Adrenal gland (tissue), 12 donors: ENCODE data around the gene CLDN24. TPM values are rescaled to one million over a fixed set of nuclear protein-coding genes. Genes with fewer than 3 reads are reported as not detected.

Experiments
- DNase-seq, 7 donors: peaks; one replicate each; pipeline ENCODE4 v3.0.0-alpha.2; 2019 to 2020
- H3K27ac ChIP-seq, 5 donors: fragments of 200-600 bp; sonication (generic) in 4 of 5; 1 replicate in 3 of 5; 2 replicates in 2 of 5; pipeline versions ENCODE4 v1.5.1 to v1.8.0; 2016 to 2020; ENCODE audit warnings: mild to moderate bottlenecking in 1 of 5
- H3K27me3 ChIP-seq: fragments of 200-600 bp; 2 replicates; pipeline ENCODE4 v1.8.0; 2021
- H3K36me3 ChIP-seq, 2 donors: fragments of 200-600 bp; replicated peaks in 1 of 2; 1 replicate in 1 of 2; 2 replicates in 1 of 2; pipeline versions ENCODE4 v1.5.1 to v1.8.0; 2018 to 2022
- H3K4me1 ChIP-seq, 2 donors: fragments of 200-600 bp; replicated peaks in 1 of 2; 1 replicate in 1 of 2; 2 replicates in 1 of 2; pipeline versions ENCODE4 v1.5.1 to v1.8.0; 2018 to 2021
- H3K4me3 ChIP-seq, 4 donors: fragments of 200-600 bp; sonication (generic) in 3 of 4; one replicate each; pipeline ENCODE4 v1.5.1; 2016 to 2018
- H3K9me3 ChIP-seq, 3 donors: fragments of 200-600 bp; sonication (generic) in 1 of 3; replicated peaks in 1 of 3; 1 replicate in 2 of 3; 2 replicates in 1 of 3; pipeline versions ENCODE4 v1.5.1 to v1.8.0; 2016 to 2021
- POLR2A ChIP-seq, 2 donors: fragments of 450-650 bp; IDR thresholded peaks; one replicate each; pipeline ENCODE4 v1.6.1; 2017; ENCODE audit warnings: antibody characterized with exemption in 2 of 2, mild to moderate bottlenecking in 2 of 2, moderate library complexity in 1 of 2
- WGBS, 4 donors: extraction: QIAGEN DNeasy Blood & Tissue Kit in 2 of 4; methylation state at CpG; one replicate each; pipeline versions ENCODE4 v1.1.5 to v1.1.7; 2013 to 2017; 5-methylcytosine and 5-hydroxymethylcytosine counted together
- intact Hi-C, 2 donors: fragments of 100-400 bp; cut with DNase I; formaldehyde crosslinking; loops; one replicate each; pipeline versions ENCODE4 v1.14.1 to v1.15.0; 2022 to 2023
- polyA plus RNA-seq, 3 donors: library from polyadenylated mRNA; stranded (reverse); fragments of 200-250 nt in 2 of 3; fragments of 350-450 nt in 1 of 3; fragmentation: Illumina TruSeq in 1 of 3; extraction: RNeasy Lipid Tissue Mini Kit (QIAGEN cat#74804) in 1 of 3; gene quantifications; one replicate each; pipeline ENCODE4 v1.2.3, GENCODE V29; 2013 to 2014
- total RNA-seq, 9 donors: library from RNA; depleted of rRNA in 4 of 9; stranded (reverse); fragments of >200 nt in 4 of 9; fragments of 120-200 nt in 1 of 9; fragmentation: NEBNext Ultra II Directional in 1 of 9; extraction: Animal tissue kit (Norgen Biotek cat#: 25700) in 1 of 9; gene quantifications; one replicate each; pipeline versions ENCODE4 v1.1.0 to v1.2.4, GENCODE V29; 2013 to 2023
- TF ChIP-seq, protein P1 (sequence below), 6 experiments: fragments of 450-650 bp in 4 of 6; fragments of 200-600 bp in 2 of 6; sonication (generic) in 1 of 6; IDR thresholded peaks; 1 replicate in 5 of 6; 2 replicates in 1 of 6; pipeline versions ENCODE4 v1.5.1 to v1.8.0; 2016 to 2021; ENCODE audit warnings: antibody characterized with exemption in 6 of 6, mild to moderate bottlenecking in 2 of 6, moderate library complexity in 1 of 6
- donor health status: healthy with polysubstance abuse.
- donor health status: Bipolar disorder and iron deficiency.
- donor health status: DM: yes; HTN: yes; CAD: no.
- donor health status: DM: no; HTN: no; CAD: no.
- donor health status: DM: no; HTN: no; CAD: no.
- donor health status: DM: yes; HTN: yes; CAD: no.

The CLDN24 gene
- total and polyA plus RNA-seq, 12 donors: not detected

DNA sequence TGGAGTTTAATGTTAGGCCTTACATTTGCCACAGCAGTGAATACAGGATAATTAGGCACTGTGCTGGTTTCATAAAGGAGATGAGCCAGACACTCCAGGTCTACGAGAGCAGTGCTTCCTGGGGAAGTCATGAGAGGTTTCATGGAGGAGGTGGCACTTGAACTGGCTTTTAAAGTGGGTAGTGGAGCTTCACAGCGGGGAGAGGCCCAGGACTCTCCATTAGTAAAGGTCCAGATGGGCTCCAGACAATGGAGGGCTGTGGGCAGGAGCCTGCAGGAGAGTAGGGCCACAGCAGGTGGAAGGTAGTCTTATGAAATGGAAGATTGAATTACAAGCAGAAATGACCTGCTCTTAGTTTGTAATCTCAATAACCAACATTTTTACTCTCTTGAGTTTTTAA is 31.2 kb downstream of the CLDN24 start:
- TF ChIP-seq, protein P1, sequence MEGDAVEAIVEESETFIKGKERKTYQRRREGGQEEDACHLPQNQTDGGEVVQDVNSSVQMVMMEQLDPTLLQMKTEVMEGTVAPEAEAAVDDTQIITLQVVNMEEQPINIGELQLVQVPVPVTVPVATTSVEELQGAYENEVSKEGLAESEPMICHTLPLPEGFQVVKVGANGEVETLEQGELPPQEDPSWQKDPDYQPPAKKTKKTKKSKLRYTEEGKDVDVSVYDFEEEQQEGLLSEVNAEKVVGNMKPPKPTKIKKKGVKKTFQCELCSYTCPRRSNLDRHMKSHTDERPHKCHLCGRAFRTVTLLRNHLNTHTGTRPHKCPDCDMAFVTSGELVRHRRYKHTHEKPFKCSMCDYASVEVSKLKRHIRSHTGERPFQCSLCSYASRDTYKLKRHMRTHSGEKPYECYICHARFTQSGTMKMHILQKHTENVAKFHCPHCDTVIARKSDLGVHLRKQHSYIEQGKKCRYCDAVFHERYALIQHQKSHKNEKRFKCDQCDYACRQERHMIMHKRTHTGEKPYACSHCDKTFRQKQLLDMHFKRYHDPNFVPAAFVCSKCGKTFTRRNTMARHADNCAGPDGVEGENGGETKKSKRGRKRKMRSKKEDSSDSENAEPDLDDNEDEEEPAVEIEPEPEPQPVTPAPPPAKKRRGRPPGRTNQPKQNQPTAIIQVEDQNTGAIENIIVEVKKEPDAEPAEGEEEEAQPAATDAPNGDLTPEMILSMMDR (IDR thresholded peaks at IDR 0.05): no peak
- no peak for TF ChIP-seq POLR2A (IDR thresholded peaks at IDR 0.05)
- intact Hi-C loops: no loop called here
- 94 to 96% (median 95%) methylated on average over 2 of the region's 2 CpGs for WGBS, 4 donors
- Histone ChIP-seq H3K27ac (no peak overlapping the region), H3K9me3 (no peaks in the 10 kb centered on the region), H3K4me1 (no peaks in the 10 kb centered on the region), H3K4me3 (no peak overlapping the region), H3K36me3 (peaks cover 0 to 4% of the 10 kb centered on the region in 2 donors), H3K27me3 (no peaks in the 10 kb centered on the region)
- no peak for DNase-seq

DNA sequence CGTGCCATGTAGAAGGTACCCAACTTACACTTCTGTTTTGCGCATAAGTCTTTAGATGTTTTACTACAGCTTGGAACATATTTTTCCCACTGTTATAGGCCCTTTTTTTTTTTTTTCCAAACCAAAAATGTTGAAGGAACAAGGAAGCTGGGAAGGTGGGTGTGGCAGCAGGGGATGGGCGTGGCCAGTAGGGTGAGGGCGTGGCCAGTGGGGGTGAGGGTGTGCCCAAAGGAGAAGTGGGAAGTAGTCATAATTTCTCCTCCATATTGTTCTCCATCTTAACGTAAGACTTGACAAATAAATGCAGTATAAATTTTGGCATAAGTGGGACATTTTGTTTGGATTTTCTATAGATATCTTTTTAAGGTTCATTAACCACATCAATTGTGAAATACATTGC is 32.5 kb downstream of the CLDN24 start:
- H3K36me3 ChIP-seq: peaks cover 0 to 4% of the 10 kb centered on the region in 2 donors
- 90 to 99% (median 94%) methylated on average over 5 of the region's 5 CpGs for WGBS, 4 donors
- TF ChIP-seq, protein P1 (IDR thresholded peaks at IDR 0.05): no peak
- no peak for TF ChIP-seq POLR2A (IDR thresholded peaks at IDR 0.05)
- no peaks in the 10 kb centered on the region for H3K9me3 ChIP-seq
- intact Hi-C loops: no loop called here
- no peaks in the 10 kb centered on the region for H3K27me3 ChIP-seq
- no peak for DNase-seq
- H3K4me3 ChIP-seq: no peak overlapping the region
- no peaks in the 10 kb centered on the region for H3K4me1 ChIP-seq
- no peak overlapping the region for H3K27ac ChIP-seq

DNA sequence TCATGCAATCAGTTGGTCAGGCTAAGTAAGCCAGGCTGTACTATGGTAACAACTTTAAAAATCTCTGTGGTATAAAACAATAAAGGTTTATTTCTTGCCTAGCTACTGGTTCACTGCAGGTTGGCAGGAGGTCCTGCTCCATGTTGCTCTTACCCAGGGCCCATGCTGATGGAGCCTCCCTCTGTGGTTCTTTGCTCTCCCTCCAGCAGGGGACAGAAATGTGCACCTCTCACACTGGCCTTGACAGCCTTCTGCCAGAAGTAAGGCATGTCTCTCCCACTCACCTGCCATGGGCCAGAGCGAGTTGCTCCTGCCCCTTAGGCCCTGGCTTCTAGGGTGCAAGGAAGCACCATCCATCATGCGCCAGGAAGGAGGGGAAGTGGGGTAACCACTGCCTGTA is 33.3 kb downstream of the CLDN24 start:
- Histone ChIP-seq H3K27me3 (no peaks in the 10 kb centered on the region), H3K27ac (no peak overlapping the region), H3K4me1 (no peaks in the 10 kb centered on the region), H3K9me3 (no peaks in the 10 kb centered on the region), H3K4me3 (no peak overlapping the region), H3K36me3 (peaks cover 0 to 4% of the 10 kb centered on the region in 2 donors)
- 88 to 95% (median 90%) methylated on average over 2 of the region's 2 CpGs for WGBS, 4 donors
- no peak for DNase-seq
- no peak for TF ChIP-seq POLR2A (IDR thresholded peaks at IDR 0.05)
- TF ChIP-seq, protein P1 (IDR thresholded peaks at IDR 0.05): no peak
- intact Hi-C loops: no loop called here

DNA sequence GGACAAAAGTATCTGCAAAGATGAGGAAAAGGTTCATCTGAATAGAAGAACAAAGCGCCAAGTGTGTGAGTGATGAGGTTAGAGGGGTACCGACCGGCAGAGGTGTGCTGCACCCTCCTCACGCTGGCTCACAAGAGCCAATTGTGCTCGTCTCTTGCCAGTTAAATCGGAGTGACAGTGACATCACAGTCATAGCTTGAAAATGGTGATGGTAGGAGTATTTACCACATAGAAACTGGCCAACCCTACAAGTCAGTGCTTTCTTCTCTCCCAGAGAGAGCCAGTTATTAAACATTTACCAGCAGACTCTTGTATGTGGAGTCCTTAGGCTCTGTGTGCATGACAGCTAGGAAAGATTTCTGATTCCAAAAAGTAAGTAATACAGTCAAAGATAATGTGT is 34.5 kb downstream of the CLDN24 start:
- 91 to 98% (median 95%) methylated on average over 6 of the region's 6 CpGs for whole genome bisulfite sequencing, 4 donors
- peaks cover 0 to 4% of the 10 kb centered on the region in 2 donors for H3K36me3 ChIP-seq
- H3K9me3 ChIP-seq: no peaks in the 10 kb centered on the region
- no peak for TF ChIP-seq POLR2A (IDR thresholded peaks at IDR 0.05)
- TF ChIP-seq, protein P1 (IDR thresholded peaks at IDR 0.05): no peak
- H3K4me1 ChIP-seq: no peaks in the 10 kb centered on the region
- H3K4me3 ChIP-seq: no peak overlapping the region
- no peak overlapping the region for H3K27ac ChIP-seq
- no peaks in the 10 kb centered on the region for H3K27me3 ChIP-seq
- DNase-seq: no peak
- intact Hi-C loops: no loop called here
